Astrocyte of the spinal cord (primary cell): ENCODE data around the gene TIMMDC1.

Experiments
- DNase-seq: peaks from one replicate; pipeline ENCODE4 v3.0.0; 2011; ENCODE audit warnings: low read depth, low spot score
- H3K4me3 ChIP-seq: 2 replicates; pipeline ENCODE4 v1.5.1; 2011; ENCODE audit warnings: low read depth, mild to moderate bottlenecking, low read length, moderate library complexity
- CTCF ChIP-seq: IDR thresholded peaks from 2 replicates; pipeline ENCODE4 v1.5.1; 2012; ENCODE audit warnings: low read depth, mild to moderate bottlenecking, low read length, inconsistent platforms
- in situ Hi-C: cut with HindIII; loops from 2 replicates; pipeline ENCODE4 v1.10.0; 2017; ENCODE audit warnings: low sequenced_read_pairs

TIMMDC1 gene

GRCh38 chr3:119507404-119507803, 9.1 kb downstream of the TIMMDC1 start:
- no peak for DNase-seq
- no peak overlapping the region for H3K4me3 ChIP-seq
- in situ Hi-C loops, result no loop called here
- TF ChIP-seq CTCF, result no peak

- H3K4me3 ChIP-seq, result no peak overlapping the region
- in situ Hi-C loops, result no loop called here
- no peak for DNase-seq
- no peak for TF ChIP-seq CTCF
Observed at GRCh38 chr3:119508172-119508845, 10.0 kb downstream of the TIMMDC1 start.

- no peak for DNase-seq
- in situ Hi-C loops, result no loop called here
- TF ChIP-seq CTCF, result no peak
- H3K4me3 ChIP-seq, result no peak overlapping the region
Observed at GRCh38 chr3:119510690-119511089, 12.3 kb downstream of the TIMMDC1 start.

- H3K4me3 ChIP-seq, result no peak overlapping the region
- in situ Hi-C loops, result no loop called here
- TF ChIP-seq CTCF, result no peak
- DNase-seq, result no peak
Observed at GRCh38 chr3:119514637-119515036, 16.3 kb downstream of the TIMMDC1 start.

GRCh38 chr3:119517112-119517511, 18.8 kb downstream of the TIMMDC1 start:
- no peak for TF ChIP-seq CTCF
- H3K4me3 ChIP-seq, result no peak overlapping the region
- in situ Hi-C loops, result no loop called here
- no peak for DNase-seq

GRCh38 chr3:119518026-119518425, 19.7 kb downstream of the TIMMDC1 start:
- H3K4me3 ChIP-seq, result no peak overlapping the region
- TF ChIP-seq CTCF, result no peak
- DNase-seq, result no peak
- in situ Hi-C loops, result no loop called here
